ENCODE data around the gene PIP5K1B.

DNA sequence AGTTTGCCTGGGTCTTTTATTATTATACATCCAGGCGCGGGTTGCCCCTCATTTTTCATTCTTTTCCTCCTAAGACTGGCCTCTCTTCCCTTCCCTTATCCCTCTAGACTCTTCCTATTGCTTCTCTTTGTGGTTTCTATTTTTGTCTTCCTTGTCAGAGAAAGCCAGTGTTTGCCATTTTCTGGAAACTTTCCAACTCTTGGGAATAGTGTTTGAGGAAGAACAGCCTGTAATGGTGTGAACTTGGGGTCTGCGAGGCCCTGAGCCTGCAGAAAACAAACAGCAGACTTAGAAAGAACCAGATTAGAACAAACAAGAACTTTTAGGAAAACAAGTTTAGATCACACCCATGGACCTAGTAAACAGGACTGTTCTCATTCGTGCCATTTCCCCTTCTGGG is 293.3 kb downstream of the PIP5K1B start:
- TF ChIP-seq POLR2AphosphoS5 (IDR thresholded peaks at IDR 0.05; ENCODE audit: low read depth, low read length) (no peak), SIN3A (IDR thresholded peaks at IDR 0.05; ENCODE audit: borderline replicate concordance, insufficient read depth, low read depth, low read length) (no peak)
- TF ChIP-seq, protein P1, sequence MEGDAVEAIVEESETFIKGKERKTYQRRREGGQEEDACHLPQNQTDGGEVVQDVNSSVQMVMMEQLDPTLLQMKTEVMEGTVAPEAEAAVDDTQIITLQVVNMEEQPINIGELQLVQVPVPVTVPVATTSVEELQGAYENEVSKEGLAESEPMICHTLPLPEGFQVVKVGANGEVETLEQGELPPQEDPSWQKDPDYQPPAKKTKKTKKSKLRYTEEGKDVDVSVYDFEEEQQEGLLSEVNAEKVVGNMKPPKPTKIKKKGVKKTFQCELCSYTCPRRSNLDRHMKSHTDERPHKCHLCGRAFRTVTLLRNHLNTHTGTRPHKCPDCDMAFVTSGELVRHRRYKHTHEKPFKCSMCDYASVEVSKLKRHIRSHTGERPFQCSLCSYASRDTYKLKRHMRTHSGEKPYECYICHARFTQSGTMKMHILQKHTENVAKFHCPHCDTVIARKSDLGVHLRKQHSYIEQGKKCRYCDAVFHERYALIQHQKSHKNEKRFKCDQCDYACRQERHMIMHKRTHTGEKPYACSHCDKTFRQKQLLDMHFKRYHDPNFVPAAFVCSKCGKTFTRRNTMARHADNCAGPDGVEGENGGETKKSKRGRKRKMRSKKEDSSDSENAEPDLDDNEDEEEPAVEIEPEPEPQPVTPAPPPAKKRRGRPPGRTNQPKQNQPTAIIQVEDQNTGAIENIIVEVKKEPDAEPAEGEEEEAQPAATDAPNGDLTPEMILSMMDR (IDR thresholded peaks at IDR 0.05) = no peak
